ENCODE data around the gene RBM28.

The RBM28 gene

GRCh38 chr7:128275681-128276080 lies 68.0 kb downstream of the RBM28 start:
- no peak for TF ChIP-seq CTCF (conservative IDR thresholded peaks at IDR 0.05; ENCODE audit: low read length)
- DNase-seq (ENCODE audit: low read depth), result no peak

GRCh38 chr7:128274884-128275603 lies 68.7 kb downstream of the RBM28 start:
- peak; percentile 24 for DNase-seq (ENCODE audit: low read depth)
- no peak for TF ChIP-seq CTCF (conservative IDR thresholded peaks at IDR 0.05; ENCODE audit: low read length)

More at GRCh38 chr7:128275681-128276080, 68.0 kb downstream of the RBM28 start:
- H3K4me3 ChIP-seq (ENCODE audit: low read length), result no peak overlapping the region

GRCh38 chr7:128274246-128274883 lies 69.3 kb downstream of the RBM28 start:
- H3K4me3 ChIP-seq (ENCODE audit: low read length), result no peak overlapping the region
- DNase-seq (ENCODE audit: low read depth), result no peak
- TF ChIP-seq CTCF (conservative IDR thresholded peaks at IDR 0.05; ENCODE audit: low read length), result no peak

More at GRCh38 chr7:128274884-128275603, 68.7 kb downstream of the RBM28 start:
- H3K4me3 ChIP-seq (ENCODE audit: low read length), result no peak overlapping the region

GRCh38 chr7:128271942-128272481 lies 71.7 kb downstream of the RBM28 start:
- peak overlapping the region; percentile 31 for H3K4me3 ChIP-seq (ENCODE audit: low read length)
- TF ChIP-seq CTCF (conservative IDR thresholded peaks at IDR 0.05; ENCODE audit: low read length), result no peak
- no peak for DNase-seq (ENCODE audit: low read depth)

DNA sequence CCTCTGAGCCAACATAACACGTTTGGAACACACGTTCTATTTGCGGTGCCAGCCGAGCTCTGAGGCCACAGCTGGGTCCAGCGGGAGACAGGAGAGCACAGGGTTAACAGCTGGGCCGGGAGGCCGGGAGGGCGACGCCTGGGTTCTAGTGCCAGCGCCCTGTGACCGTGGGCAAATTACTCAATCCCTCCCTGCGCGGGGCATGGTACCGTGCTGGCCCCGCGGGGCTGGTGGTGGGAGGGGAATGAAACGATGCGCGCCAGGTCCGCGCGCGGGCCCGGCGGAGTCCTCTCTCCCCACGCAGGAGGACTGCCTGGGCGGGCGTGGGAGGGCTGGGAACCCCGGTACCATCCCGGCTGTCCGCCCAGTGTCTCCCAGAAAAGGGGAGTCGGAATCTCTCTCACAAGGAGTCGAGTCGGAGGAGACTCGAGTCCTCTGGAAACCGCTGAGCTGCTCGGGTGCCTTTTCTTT lies 72.2 kb downstream of the RBM28 start:
- DNase-seq (ENCODE audit: low read depth), result no peak
- TF ChIP-seq CTCF (conservative IDR thresholded peaks at IDR 0.05; ENCODE audit: low read length), result no peak
- H3K4me3 ChIP-seq (ENCODE audit: low read length), result peak overlapping the region; percentile 31

- TF ChIP-seq CTCF (conservative IDR thresholded peaks at IDR 0.05; ENCODE audit: low read length), result 0 out of 2 replicates have a peak, but pooled peaks have one; percentile 22
- no peak for DNase-seq (ENCODE audit: low read depth)
- H3K4me3 ChIP-seq (ENCODE audit: low read length), result no peak overlapping the region
These were observed 72.9 kb downstream of the RBM28 start for GRCh38 chr7:128270826-128271272.

Measured in AG10803 (cell line).